WERI-Rb-1 (cell line): Measurements from ENCODE around the gene KRTAP3-3.

Experiments
- DNase-seq: peaks from one replicate; pipeline ENCODE4 v3.0.0-alpha.2; 2020
- H3K27ac ChIP-seq: fragments of 250-450 bp; sonication (Bioruptor Pico); 2 replicates; pipeline ENCODE4 v1.5.1; 2020; ENCODE audit warnings: mild to moderate bottlenecking, moderate library complexity
- H3K27me3 ChIP-seq: fragments of 250-450 bp; sonication (Bioruptor Pico); 2 replicates; pipeline ENCODE4 v1.5.1; 2021; ENCODE audit warnings: mild to moderate bottlenecking, low read depth, moderate library complexity; ENCODE audit not compliant: insufficient read depth, severe bottlenecking
- H3K36me3 ChIP-seq: fragments of 250-450 bp; sonication (Bioruptor Pico); 2 replicates; pipeline ENCODE4 v1.5.1; 2020; ENCODE audit warnings: mild to moderate bottlenecking, moderate library complexity
- H3K4me3 ChIP-seq: 2 replicates; pipeline ENCODE4 v1.5.1; 2011; ENCODE audit warnings: low read depth, mild to moderate bottlenecking, control low read depth, low read length
- H3K9me3 ChIP-seq: fragments of 250-450 bp; sonication (Bioruptor Pico); 2 replicates; pipeline ENCODE4 v1.5.1; 2021; ENCODE audit warnings: mild to moderate bottlenecking, moderate library complexity; ENCODE audit not compliant: severe bottlenecking
- CTCF ChIP-seq: IDR thresholded peaks from 2 replicates; pipeline ENCODE4 v1.5.1; 2011; ENCODE audit warnings: low read depth, mild to moderate bottlenecking, control low read depth, inconsistent platforms, low read length

KRTAP3-3 gene

GRCh38 chr17:40963838-40964237, 30.1 kb downstream of the KRTAP3-3 start:
- H3K36me3 ChIP-seq: no peaks in the 10 kb centered on the region
- no peak overlapping the region for H3K4me3 ChIP-seq
- peak; percentile 79 for TF ChIP-seq CTCF
- H3K9me3 ChIP-seq: peaks cover 2% of the 10 kb centered on the region
- H3K27ac ChIP-seq: no peak overlapping the region
- DNase-seq: no peak
- no peaks in the 10 kb centered on the region for H3K27me3 ChIP-seq

- no peak for TF ChIP-seq CTCF
- no peak overlapping the region for H3K27ac ChIP-seq
- H3K27me3 ChIP-seq: no peaks in the 10 kb centered on the region
These were observed 31.9 kb downstream of the KRTAP3-3 start for GRCh38 chr17:40962059-40962561.

GRCh38 chr17:40961591-40961990, 32.4 kb downstream of the KRTAP3-3 start:
- Histone ChIP-seq H3K9me3 (no peaks in the 10 kb centered on the region), H3K27ac (no peak overlapping the region), H3K27me3 (no peaks in the 10 kb centered on the region), H3K36me3 (no peaks in the 10 kb centered on the region), H3K4me3 (no peak overlapping the region)
- no peak for TF ChIP-seq CTCF
- DNase-seq: no peak

More at GRCh38 chr17:40962059-40962561, 31.9 kb downstream of the KRTAP3-3 start:
- no peak for DNase-seq
- no peaks in the 10 kb centered on the region for H3K9me3 ChIP-seq
- H3K36me3 ChIP-seq: no peaks in the 10 kb centered on the region
- no peak overlapping the region for H3K4me3 ChIP-seq

GRCh38 chr17:40960144-40960543, 33.8 kb downstream of the KRTAP3-3 start:
- TF ChIP-seq CTCF: no peak
- no peak for DNase-seq
- H3K4me3 ChIP-seq: no peak overlapping the region
- H3K27me3 ChIP-seq: no peaks in the 10 kb centered on the region
- no peaks in the 10 kb centered on the region for H3K9me3 ChIP-seq
- H3K36me3 ChIP-seq: no peaks in the 10 kb centered on the region
- no peak overlapping the region for H3K27ac ChIP-seq

- Histone ChIP-seq H3K27me3 (no peaks in the 10 kb centered on the region), H3K27ac (no peak overlapping the region), H3K4me3 (no peak overlapping the region), H3K36me3 (no peaks in the 10 kb centered on the region), H3K9me3 (no peaks in the 10 kb centered on the region)
- DNase-seq: no peak
- no peak for TF ChIP-seq CTCF
These were observed 35.6 kb downstream of the KRTAP3-3 start for GRCh38 chr17:40958086-40958953.
